ENCODE data around the gene KRT8.
"Not testable (repeated sequence)": the region's sequence is repeated elsewhere in the genome, so short reads cannot be mapped to it uniquely, and the experiment has no call there.

KRT8 gene

DNA sequence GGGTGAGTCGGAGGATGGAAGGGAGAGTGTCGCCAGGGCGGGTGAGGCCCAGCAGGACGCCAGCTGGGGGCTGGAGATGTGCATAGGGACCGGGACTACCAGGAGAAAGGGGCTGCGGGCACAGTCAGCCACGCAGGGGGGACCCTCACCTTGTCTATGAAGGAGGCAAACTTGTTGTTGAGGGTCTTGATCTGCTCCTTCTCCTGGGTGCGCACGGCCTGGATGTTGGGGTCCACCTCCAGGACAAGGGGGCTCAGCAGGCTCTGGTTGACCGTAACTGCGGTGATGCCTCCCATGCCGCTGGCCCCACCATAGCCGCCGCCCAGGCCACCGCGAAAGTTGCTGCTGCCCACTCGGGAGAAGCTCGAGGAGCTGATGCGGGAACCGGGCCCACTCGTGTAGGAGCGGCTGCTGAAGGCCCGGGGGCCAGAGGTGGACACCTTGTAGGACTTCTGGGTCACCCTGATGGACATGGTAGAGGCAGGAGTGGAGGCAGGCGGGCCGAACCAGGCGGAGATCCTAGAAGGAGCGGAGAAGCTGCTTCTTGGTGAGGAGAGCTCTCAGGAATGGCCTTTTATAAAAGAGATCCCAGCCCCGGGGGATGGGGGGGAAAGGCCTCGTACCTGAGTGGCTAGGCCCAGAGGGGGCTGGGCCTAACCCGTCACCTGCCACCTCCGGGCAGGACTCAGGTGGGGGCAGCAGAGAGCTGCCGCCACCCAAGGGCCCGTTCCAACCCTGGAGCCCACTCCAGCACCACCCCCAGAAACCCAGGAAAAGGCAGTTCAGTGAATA, at the start of gene KRT8:
TSS of gene KRT8 (minus strand) at position 568 of the 792 bp plus-strand sequence. CDS start at position 473, 95 bp downstream.
- not testable (repeated sequence) for DNase-seq (ENCODE audit: low read depth)

GRCh38 chr12:52953181-52953841, 48.4 kb upstream of the KRT8 start:
- no peak for DNase-seq (ENCODE audit: low read depth)

DNA sequence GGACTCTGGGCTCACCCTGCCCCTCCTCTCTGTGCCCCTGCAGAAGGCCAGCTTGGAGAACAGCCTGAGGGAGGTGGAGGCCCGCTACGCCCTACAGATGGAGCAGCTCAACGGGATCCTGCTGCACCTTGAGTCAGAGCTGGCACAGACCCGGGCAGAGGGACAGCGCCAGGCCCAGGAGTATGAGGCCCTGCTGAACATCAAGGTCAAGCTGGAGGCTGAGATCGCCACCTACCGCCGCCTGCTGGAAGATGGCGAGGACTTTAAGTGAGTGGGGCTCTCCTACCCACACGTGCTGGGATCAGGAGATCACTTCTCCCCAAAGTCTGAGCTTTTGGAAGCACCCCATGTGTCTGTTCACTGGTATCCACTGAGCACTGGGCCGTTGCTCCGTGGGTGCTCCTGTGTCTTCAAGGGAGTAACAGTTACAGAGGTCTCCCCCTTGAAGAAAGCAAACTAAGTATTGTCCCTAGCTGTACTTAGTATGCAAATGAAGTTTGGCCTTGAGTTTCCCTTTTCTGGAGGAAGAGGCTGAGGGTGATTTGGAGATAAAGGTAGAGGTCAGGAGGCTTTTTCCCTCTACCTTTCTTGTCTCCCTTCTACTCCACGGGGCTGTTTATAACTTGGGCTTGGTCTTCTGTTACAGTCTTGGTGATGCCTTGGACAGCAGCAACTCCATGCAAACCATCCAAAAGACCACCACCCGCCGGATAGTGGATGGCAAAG, 47.4 kb upstream of the KRT8 start:
- DNase-seq (ENCODE audit: low read depth): no peak

DNA sequence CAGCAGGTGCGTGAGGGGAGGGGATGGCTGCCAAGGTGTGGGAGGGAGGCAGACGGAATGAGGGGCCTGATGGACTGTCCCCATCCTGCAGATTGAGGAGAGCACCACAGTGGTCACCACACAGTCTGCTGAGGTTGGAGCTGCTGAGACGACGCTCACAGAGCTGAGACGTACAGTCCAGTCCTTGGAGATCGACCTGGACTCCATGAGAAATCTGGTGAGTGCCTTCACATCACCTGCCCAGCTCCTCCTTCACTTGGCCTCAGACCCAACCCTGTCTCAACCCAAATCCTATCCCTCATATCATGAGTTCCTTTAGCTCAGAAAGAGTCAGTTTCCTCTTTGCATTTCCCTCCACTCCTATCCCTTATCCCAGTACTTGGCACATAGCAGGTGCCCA, 46.8 kb upstream of the KRT8 start:
- no peak for DNase-seq (ENCODE audit: low read depth)

DNA sequence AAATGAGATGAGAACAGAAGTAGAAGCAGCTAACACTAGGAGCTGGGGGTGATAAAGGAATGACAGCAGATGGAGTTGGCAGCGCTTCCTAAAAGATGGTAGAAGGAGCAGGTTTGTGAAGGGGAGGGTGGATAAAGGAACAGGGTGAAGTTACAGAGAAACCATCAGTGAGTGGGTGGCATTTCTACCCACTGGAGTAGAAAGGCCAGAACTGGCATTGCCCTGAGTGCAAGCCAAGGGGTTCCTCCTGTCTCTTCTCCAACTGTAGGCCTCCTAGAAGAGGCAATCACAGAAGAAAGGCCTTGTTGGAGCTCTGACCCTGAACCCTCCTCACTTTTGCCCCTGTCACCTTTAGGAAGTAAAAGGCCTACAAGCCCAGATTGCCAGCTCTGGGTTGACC, 46.2 kb upstream of the KRT8 start:
- no peak for DNase-seq (ENCODE audit: low read depth)

GRCh38 chr12:52950553-52950952, 45.7 kb upstream of the KRT8 start:
- DNase-seq (ENCODE audit: low read depth): no peak

DNA sequence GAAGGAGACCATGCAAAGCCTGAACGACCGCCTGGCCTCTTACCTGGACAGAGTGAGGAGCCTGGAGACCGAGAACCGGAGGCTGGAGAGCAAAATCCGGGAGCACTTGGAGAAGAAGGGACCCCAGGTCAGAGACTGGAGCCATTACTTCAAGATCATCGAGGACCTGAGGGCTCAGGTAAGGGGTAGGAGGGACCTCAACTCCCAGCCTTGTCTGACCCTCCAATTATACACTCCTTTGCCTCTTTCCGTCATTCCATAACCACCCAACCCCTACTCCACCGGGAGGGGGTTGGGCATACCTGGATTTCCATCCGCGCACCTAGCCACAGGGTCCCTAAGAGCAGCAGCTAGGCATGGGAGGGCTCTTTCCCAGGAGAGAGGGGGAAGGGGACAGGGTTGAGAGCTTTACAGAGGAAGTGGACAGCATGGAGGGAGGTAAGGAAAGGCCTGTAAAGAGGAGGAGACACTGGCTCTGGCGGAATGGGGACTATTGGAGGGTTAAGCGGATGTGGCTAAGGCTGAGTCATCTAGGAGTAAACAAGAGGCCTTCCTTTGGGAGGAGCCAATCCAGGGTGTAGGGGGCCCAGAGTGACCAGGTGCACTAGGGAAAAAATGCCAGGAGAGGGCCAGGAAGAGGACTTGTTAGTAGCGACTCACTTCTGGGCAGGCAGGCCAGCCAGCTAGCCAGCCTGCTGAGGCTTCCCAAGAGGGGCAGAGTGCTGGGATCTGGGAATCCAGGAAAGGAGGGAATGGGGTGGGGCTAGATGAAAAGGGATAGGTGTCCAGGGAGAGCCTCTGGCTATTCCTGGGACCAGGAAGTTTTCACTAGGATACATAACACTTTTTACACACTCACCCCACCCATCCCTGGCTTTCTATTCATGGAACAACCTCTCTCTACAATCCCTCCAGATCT, 44.8 kb upstream of the KRT8 start:
- DNase-seq (ENCODE audit: low read depth): no peak

GRCh38 chr12:52947738-52948423, 43.0 kb upstream of the KRT8 start:
- no peak for DNase-seq (ENCODE audit: low read depth)

DNA sequence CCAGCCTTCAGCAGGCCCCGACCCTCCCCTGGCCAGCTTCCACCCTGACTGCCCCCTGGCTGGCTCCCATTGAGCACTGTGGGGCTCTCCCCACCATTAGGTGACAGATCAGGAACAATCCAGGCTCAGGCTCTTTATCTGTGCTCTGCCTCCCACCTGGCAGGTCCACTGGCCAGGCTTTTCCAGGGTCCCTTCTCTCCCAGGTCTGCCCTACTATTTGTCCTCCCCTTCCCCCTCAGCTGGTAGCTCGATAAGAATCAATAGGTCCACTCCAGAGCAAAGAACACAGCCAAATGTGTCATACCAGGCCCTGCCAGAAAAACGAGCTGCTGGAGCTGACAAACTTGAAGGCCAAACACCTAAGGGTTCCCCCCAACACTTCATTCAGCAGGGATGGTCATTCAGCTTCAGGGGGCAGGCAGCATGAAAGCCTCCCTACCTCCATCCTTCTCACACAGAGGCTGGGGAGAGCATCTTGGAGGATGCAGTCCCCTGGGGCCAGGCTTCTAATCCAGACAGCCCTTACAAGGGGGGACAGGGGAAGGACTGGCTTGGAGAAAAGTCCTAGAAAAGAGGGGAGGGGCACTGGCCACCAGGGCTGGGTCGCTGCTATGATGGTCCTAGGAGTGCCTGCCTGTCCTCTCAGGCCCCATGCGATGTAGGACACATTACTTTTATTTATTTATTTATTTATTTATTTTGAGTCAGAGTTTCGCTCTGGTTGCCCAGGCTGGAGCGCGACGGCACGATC, 42.1 kb upstream of the KRT8 start:
- DNase-seq (ENCODE audit: low read depth): no peak

GRCh38 chr12:52946334-52946733, 41.5 kb upstream of the KRT8 start:
- DNase-seq (ENCODE audit: low read depth): no peak

GRCh38 chr12:52945389-52946232, 40.7 kb upstream of the KRT8 start:
- no peak for DNase-seq (ENCODE audit: low read depth)

DNA sequence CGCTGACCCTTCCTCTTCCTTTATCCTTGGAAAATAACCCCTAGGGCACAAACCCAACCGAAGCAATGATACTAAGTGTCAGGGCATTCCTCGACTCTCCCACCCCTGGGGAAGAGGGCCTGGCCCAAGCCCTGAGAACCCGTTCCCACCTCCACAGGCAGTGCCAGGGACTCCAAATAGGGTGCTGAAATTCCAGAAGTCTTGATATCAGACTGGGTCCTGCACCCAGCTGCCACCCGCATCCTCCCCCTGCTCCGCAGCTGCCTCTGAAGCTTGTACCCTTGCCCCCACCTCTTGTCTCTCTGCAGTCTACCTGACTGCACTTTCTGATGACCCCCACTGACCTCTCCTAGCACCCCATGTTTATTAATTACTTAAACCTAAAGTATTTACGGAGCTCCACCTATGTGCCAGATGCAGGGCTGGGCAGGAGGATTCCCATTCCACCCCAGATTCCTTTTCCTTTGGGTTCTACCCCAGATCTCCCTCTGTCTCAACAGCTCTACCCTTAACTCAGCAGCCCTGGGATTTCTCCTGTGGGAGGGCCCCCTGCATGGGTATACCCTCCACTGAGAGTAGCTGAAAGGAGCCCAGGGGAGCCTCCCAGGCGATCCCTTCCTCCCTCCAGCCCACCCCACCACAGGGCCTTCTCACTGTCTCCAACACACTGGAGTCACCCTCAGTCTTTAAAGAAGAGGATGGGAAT, 40.0 kb upstream of the KRT8 start:
- no peak for DNase-seq (ENCODE audit: low read depth)

- no peak for DNase-seq (ENCODE audit: low read depth)
Measured at GRCh38 chr12:52942901-52943181, 38.0 kb upstream of the KRT8 start.

- no peak for DNase-seq (ENCODE audit: low read depth)
Measured at GRCh38 chr12:52942066-52942900, 37.4 kb upstream of the KRT8 start.

DNA sequence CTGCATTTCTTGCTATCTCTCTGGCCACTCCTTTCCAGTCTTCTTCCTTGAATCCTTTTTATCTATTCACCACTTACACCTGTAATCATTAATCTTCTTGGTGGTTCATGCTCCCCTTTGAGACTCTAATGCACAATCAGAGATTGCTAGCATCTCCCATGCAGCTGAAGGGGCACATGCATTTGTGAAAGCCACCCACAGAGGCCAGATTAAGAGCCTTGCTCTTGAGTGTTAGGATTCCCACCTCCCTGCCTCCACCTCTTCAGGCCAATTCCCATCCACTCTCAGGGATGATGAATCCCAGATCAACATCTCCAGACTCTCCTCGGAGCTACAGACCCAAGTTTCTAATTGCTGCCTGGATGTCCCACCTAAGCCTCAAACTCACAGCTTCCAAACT, 24.7 kb upstream of the KRT8 start:
- DNase-seq (ENCODE audit: low read depth): no peak

DNA sequence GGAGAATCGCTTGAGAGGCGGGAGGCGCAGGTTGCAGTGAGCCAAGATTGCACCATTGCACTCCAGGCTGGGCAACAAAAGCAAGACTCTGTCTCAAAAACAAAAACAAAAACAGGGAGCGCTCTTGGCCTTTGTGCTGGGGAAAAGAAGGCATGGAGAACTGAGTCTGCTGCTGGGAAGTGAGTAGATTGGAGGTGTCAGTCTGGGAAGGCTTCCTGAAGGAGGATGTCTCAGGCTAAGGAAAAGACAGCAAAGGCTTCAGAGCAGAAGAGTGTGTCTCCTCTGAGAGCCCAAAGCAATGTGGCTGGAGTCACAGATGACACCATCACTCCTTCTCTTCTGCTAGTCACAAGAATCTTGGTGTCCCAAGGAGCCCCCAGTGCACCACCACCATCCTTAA, 23.1 kb upstream of the KRT8 start:
- DNase-seq (ENCODE audit: low read depth): no peak

GRCh38 chr12:52926596-52927234, 21.8 kb upstream of the KRT8 start:
- DNase-seq (ENCODE audit: low read depth): no peak

Data from activated T-cell treated with anti-CD3 and anti-CD28 coated beads for 1 hour (primary cell).